Measurements from ENCODE around the gene UBE3D.
"Not testable (repeated sequence)": the region's sequence is repeated elsewhere in the genome, so short reads cannot be mapped to it uniquely, and the experiment has no call there.

Gene UBE3D

DNA sequence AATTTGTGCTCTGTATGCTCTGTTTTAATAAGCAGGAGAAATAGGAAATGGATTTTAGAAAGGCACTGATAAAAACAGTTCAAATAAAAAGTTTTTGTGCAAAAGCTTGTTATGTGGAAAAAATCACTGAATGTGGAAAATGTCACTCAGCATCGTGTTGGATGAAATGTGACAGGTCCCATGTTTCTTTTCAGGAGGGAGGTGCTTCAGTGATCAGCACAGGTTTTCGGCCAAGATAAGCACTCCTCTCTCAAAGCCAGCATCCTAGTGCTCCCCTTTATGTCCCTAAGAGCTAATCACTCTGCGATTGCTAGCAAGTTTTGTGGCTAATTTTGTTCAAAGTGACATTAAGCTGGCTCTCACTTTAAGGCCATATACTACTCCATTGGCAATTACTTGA is 12.0 kb downstream of the UBE3D start:
- DNase-seq = no peak

DNA sequence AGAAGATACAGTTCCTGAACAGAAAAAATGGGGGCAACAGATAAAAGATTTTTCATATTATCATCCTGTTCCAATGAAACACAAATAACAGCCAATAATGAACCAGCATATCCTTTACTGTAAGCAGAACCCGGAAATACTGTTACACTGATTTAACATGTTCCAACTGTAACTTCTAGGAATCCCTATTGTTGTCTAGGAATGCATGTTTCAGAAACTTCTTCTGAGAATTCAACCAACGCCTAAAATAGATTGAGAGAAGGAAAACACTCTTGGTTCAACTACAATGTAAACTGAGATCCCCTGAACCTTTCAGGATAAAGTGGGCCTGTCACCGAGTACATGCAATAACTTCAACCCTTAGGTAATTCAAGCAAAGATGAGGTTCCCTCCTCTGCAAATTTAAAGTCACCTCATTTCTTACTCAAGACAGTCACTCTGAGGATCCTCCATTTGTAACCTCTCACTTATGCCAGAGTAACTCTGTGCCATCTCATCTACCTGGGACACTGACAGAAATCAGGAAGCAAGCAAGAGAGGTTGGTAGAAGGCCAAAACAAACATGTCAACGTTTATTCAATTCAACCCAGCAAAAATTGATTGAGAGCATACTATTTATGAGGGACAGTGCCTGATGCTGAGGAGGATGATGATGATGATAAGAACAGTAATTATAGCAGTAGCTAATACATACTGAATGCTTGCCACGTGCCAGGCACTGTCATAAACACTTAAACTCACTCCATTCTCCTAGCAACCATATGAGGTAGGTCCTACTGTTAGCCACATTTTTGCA is 14.1 kb downstream of the UBE3D start:
- no peak for DNase-seq

DNA sequence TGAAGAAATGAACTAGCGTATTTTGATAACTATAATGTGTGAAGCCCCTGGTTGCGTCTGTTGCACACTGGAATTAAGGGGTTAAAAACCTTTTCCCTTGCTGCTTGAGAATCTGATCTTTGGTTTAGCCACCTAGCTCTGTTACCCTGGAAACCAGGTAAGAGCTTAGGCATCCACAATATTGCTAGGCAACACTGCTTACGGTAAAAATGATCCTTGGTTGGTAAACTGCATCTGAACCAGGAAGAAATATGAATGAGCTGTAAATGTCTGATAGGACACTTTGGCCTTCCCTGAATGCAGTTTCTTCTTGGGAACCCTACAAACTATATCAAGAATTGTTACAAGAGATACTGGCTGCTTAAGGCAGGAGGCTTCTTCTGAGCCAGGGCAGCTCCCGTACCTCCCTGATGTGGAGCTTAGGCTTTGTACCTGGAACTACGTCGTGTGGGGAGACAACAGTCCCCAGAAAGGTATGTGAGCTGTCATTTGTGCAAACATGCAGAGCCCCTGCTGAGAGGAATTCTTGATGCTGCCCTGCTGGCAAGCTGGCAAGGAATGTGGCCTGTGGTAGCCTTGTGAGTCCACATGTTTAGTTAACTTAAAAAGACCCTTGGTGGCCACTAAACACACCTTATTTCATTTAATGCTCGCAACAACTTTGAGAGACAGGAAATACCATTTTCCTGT is 18.4 kb downstream of the UBE3D start:
- DNase-seq = no peak

DNA sequence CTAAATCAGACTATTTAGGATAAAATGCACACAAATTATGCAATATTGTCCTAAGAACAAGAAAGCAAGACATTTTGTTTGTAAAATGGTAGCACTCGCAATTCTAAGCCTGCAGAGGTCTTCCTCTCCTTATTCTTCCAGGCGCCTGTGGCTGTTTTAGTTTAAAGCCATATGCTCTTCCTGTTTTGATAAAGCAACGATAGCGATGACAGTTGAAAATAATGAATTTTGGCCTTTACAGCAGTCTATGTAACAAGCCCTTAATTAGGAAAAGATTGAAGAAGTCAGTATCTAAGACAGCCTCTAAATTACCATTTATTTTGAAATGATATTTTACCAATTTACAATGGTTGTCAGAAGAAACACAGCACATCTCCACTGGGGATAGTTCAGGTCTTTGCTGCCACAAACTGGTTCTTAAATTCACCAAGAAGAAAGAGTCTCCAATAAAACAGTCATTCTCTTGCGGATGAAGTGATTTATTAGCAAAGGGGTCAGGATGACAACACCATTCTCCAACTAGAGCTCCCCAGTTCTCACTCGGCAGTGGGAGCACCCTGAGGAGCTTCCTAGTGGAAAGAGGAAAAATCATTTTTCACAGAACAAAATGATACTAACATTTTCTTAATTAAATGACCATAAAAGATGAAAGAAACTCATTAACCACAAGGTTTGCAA is 21.4 kb downstream of the UBE3D start:
- no peak for DNase-seq

DNA sequence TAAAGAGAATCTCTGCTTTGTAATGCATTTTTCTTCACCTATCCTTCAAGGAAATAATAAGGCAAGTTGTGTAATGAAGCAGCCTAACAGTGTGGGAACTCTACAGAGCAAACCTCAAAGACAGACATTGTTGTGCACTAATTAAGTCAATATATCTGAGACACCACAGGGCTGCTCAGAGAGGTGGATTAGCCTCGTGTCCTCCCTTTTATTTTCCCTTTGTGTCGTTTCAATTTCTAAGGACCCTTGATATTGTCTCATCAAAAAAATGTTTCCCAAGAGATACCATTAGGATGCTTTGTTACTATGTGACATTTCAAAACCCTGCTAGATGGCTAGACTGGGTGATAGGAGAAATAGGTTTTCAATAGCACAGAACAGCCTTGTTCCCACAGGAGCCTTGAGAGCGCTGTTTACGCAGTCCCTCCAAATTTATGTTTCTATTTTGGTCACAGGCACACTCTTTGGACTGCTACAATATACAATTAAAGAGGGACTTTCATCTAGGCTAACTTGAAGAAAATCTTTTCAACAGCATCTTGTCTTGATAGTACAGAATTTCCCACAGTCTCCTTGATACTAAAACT is 23.1 kb downstream of the UBE3D start:
- no peak for DNase-seq

DNA sequence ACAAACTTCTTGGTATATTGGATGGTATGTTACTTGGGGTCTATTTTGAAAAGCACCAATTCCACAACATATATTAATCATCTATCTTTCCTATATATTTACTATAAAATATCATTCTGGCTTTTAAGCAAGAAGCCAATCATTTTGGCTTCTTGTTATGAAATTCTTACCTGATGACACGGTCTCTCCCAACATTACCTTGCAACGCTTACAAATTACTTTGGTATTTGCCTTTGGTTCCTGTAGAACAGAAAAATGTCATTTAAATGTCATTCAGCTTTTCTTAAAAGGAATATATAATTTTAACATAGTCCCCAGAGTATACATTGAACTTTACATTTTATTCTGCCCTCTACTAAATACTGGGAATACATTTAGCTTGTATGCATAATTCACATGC is 27.4 kb downstream of the UBE3D start:
- no peak for DNase-seq

DNA sequence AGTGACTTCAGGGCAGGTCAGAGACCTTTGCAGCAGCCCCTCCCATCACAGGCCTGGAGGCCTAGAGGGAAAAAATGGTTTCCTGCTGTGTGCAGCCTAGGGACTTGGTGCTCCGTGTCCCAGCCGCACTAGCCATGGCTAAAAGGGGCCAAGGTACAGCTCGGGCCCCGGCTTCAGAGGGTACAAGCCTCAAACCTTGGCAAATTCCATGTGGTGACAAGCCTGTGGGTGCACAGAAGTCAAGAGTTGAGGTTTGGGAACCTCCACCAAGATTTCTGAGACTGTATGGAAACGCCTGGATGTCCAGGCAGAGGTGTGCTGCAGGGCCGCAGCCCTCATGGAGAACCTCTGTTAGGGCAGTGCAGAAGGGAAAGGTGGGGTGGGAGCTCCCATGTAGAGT is 34.0 kb downstream of the UBE3D start:
- no peak for DNase-seq

DNA sequence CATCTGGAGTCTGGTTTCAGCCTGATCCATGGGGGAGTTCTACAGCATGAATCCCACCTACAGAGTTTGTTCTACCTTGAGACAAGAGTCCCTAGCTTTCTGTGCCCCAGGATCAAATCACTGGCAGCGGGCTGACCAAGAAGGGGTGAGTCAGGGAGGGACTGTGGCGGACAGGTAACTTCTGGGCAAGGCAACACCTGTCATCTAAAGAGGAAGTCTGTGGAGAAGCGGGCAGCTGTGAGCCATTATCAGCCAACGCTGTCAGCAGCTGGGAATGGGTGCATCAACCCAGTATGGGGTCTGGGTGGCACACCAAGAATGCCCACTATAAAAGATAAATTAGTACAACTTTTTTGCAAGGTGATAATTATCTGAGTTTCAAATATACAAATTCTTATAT is 45.9 kb downstream of the UBE3D start:
- DNase-seq = no peak

DNA sequence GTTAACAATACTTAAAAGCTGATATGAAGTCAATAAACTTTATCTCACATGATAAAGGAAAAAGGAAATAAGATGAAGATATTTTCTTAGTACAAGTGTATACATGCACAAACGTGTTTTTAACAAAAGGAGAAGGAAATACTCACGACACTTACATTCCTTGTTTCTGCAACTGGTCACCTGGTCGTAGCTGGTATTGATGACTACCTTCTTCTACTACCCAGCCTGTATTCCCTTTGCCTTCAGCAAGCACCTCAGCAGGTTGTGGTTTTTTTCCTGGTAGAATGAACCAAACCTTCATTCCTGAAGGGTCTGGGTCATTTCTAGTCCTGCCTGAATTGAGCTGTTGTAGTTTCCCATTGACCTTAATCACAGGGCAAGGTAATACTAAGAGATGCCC is 54.5 kb downstream of the UBE3D start:
- not testable (repeated sequence) for DNase-seq

DNA sequence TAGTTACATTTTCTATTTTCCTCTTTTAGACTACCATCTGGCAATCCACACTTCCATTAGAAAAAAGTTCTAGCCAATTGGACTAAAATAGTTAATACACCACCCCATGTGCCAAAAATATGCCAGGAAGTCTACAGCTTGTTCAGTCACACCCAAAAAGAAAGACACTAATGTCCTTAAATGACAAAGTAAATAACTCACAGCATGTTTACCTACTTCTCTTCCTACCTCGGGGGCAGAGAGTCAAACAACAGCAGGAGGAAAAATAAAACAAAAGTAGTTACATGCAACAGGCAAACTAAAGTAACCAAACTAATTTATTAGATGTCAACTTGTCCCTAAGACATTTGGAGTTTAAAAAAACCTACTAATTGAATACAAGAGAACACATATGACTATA is 57.0 kb downstream of the UBE3D start:
- DNase-seq = no peak

DNA sequence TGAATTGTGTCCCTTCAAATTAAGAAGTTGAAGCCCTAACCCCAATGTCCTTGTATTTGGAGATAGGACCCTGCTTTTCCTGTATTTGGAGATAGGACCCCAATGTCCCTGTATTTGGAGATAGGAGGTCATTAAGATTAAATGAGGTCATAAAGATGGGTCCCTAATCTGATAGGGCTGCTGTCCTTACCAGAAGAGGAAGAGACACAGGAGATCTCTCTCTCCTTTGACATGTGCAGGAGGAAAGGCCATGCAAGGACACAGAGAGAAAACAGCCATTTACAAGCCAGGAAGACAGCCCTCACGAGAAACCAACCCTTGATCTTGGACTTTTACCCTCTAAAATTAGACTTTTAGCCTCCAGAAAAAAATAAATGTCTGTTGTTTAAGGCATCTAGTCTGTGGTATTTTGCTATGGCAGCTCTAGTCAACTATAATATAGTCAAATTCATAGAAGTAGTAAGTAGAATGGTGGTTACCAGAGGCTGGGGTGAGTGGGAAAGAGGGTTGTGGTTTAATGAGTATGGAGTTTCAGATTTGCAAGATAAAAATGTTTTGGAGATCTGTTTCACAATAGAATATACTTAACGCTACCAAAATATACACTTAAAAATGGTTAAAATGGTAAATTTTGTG is 59.3 kb downstream of the UBE3D start:
- no peak for DNase-seq

DNA sequence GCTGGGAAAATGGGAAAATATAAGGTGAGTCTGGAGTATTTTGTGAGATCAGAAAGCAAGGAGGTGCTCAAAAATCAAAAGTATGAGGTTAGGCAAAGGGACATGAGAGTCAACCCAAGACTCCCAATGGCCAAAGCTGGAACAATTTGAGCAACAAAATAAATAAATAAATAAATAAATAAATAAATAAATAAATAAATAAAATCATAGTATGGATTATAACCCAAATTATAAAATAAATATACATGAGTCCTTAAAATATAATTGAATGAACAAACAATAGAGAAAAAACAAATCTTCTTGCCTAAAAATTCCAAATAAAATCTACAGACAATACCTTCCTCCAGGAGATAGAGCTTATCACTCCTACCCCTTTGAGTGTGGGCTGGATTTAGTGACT is 69.5 kb downstream of the UBE3D start:
- DNase-seq = no peak

DNA sequence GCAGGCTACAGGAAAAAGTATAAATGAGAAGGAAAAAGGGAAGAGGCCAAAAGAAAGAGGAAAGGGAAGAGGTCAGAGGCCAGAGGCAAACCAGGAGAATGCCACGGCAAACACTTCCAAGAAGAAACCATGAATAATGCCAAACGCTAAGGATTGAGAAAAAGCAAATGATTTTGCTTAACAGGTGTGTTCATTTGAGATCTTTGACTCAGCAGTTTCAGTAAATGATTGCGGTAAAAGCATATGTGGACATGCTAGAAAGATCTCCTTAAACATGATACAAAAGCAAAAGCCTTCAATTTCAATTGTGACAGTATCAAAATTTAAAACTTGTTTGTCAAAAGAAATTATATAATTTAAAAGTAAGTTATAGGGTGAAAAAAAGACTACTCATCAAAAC is 70.6 kb downstream of the UBE3D start:
- peak; percentile 8 for DNase-seq

DNA sequence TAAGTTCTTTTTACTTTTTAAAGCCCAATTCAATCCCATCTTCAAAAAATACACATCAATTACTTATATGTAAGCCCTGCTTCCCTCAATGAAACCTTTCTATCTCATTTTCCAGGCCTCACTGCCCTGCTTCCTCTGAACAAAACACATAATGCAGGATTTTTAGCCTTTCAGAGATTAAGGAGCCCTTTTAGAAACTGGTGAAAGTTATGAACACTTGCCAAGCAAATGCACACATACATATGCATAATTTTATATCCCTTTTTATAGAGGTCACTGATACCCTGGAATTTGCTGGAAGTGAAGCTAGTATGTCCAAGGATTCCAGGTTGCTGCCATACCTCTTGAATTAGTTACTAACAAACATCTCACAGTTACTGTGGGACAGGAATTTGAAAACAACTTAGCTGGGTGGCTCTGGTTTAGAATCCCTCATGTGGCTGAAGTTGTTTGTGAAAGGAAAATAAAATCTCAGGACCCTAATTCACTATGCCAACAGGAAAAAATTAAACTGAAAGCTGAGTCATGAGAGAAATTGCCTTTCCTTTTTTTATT is 75.8 kb downstream of the UBE3D start:
- no peak for DNase-seq

DNA sequence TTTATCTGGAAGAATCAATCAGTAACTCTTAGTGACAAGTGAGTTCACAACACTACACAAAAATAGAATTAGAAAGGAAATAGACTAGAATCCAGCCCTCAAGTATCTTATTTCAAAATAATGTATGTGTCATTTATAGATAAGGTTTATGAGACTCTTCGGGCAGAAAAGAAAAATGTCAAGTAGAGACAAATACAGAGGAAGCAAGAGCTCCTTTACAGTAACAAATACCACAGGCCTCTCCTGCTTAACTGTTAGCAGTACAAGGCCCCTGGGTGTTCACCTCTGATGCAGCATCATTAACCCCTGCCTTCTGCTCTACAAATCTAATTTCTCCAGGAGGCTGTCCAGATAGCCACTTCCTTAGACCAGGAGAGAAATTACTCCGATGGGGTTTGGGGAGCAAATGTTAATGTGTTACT is 76.7 kb downstream of the UBE3D start:
- DNase-seq = no peak

DNA sequence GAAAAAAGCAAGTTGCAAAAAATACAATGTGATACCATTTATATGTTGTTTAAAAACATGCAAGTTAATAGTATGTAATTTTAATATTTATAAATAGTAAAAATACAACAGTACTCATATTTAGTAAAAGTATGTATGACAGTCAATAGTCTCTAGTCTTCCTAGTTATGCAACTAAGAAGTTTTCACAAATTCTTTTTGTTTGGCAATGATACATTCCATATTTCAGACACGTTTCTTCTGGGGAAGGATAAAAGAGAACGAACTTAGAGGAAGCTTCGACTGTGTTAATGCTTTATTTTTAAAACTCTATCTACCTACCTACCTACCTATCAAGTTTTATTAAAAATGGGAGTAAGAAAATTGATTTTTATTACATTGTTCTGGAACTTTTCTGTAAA is 77.7 kb downstream of the UBE3D start:
- DNase-seq = no peak

DNA sequence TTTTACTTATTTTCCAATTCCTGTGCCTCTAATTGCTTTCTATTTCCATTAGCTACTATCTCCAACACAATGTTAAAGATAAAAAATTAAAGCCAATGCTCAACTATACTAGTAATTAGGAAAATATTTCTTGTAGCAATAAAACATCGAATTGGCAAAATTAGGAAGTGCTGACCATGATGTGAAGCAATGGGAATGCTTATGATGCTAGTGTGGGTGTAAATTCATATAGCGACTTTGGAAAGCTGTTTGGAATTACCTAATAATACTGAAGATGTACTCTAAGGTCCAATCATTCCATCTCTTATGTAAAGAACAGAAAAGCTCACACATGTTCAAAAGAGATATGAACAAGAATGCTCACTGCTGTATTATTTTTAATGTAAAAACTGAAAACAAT is 78.2 kb downstream of the UBE3D start:
- DNase-seq = no peak

DNA sequence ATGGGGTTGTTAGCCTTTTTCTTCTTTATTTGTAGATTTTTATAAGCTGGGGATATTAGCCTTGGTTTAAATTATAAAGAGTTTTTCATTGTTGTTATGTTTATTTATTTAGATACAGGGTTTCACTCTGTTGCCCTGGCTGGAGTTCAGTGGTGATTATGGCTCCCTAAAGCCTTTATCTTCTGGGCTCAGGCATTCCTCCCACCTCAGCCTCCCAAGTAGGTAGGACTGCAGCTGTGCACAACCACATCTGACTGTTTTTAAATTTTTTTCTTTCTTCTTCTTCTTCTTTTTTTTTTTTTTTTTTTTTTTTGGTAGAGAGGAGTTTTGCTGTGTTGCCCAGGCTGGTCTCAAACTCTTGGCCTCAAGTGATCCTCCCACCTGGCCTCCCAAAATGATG is 80.9 kb downstream of the UBE3D start:
- no peak for DNase-seq

DNA sequence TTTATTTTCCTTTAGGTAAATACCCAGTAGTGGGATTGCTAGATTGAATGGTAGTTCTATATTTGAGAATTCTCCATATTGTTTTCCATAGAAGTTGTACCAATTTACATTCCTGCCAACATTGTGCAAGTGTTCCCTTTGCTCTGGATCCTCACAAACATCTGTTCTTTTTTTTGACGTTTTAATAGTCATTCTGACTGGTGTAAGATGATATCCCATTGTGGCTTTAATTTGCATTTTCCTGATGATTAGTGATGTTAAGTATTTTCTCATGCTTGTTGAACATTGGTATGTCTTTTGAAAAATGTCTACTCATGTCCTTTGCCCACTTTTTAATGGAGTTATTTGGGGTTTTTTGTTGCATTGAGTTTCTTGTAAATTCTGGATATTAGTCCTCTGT is 85.6 kb downstream of the UBE3D start:
- DNase-seq = no peak

DNA sequence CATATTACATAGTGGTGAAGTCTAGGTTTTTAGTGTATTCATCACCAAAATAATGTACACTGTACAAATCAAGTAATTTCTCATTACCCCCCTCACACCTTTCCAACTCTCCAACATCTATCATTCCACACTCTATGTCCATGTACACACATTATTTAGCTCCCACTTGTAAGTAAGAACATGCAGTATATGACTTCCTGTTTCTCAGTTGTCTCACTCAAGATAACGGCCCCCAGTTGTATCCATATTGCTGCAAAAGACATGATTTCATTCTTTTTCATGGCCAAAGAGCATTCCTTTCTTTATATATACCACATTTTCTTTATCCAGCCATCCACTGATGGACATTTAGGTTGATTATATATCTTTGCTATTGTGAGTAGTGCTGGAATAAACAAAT is 86.0 kb downstream of the UBE3D start:
- DNase-seq = no peak

DNA sequence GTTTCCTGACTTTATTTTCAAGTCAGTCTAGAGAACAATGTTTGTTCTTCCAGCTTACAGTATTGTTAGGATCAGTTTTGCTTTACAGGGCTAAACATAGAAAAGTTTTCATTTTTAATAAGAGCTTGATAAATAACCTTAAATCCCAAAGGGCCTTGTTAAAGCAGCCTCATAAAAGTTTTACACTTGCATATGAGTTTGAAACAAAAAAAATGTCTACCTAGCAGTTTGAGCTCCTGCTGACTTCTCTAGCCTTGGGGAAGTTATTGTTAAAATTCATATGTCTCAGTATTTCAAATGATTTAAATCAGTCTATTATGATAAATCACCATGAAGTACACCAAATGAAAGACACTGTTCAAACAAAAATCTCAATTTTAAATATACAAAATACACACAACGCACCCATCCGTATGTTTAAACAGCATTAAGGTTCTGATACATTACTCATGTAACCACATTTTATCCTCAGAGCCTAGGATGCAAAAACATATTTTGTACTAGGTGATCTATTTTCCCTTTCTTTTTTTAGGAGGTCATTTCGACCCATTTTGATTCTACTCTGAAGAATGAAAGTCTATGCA is 87.2 kb downstream of the UBE3D start:
- no peak for DNase-seq

DNA sequence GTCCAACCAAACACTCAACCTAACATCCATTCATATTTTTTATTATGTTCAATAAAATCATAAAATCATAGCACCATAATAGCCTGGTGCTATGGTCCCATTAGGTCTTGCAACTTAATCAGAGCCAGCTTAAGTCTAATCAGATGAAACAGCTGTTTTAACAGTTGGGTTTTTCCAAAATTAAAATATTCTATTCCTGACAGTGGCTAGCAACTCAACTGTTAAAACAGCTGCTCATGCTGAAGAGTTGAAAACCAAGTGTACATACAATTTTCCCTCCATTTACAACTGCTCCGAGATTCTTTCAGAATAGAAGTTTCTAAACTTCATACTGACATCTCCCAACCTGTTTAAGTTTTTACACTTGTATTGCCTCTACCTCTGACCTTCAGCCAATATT is 89.5 kb downstream of the UBE3D start:
- no peak for DNase-seq

Measured in RPMI8226 (cell line).